Tibial nerve (tissue), 4 donors: Measurements from ENCODE around the gene RSPH9.

ENCODE experiments used
- CTCF ChIP-seq, 5 experiments: fragments of 200-600 bp in 3 of 5; fragments of 450-650 bp in 2 of 5; sonication (generic) in 3 of 5; IDR thresholded peaks; one replicate each; pipeline ENCODE4 v1.5.1; 2016 to 2019; ENCODE audit warnings: antibody characterized with exemption in 5 of 5, mild to moderate bottlenecking in 3 of 5, moderate library complexity in 2 of 5
- EP300 ChIP-seq, 2 donors: sonication (generic); formaldehyde crosslinking; IDR thresholded peaks; one replicate each; pipeline ENCODE4 v1.6.1; 2017; ENCODE audit warnings: antibody characterized with exemption in 2 of 2, mild to moderate bottlenecking in 1 of 2
- POLR2A ChIP-seq, 2 donors: fragments of 450-650 bp; IDR thresholded peaks; one replicate each; pipeline ENCODE4 v1.6.1; 2017; ENCODE audit warnings: antibody characterized with exemption in 2 of 2, mild to moderate bottlenecking in 2 of 2, moderate library complexity in 2 of 2

DNA sequence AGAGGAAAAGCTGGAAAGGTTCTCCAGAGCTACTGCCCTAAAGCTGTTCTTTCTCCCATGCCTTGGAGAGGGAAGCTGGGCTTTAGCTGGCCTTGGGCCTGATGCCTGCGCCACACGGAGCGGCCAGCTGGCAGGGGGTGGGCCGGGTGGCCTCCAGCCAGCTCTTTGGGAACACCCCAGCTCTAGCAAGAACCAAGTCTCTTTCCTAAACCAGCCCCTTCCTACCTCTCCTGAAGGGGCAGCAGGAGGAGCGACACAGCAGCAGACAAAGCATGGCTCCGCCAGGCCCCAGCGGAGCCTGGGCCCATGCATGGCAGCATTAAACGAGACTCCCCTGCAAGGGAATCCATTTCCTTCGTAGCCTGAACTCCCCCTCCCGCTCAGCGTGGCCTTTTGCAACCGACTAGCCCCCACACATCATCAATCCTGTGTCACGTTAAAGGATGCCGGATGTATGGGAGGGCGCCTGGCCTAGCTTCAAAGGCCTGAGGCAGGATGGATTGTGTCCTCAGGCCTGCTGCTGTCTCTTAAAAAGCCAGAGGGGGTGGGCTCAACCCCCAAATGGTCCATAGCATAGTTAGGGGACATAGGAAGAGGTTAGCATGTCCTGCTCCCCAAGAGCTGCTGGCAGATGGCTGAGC is 28.7 kb downstream of the RSPH9 start:
- TF ChIP-seq CTCF (IDR thresholded peaks at IDR 0.05) (no peak), POLR2A (IDR thresholded peaks at IDR 0.05) (no peak), EP300 (IDR thresholded peaks at IDR 0.05) (no peak)
